HepG2 (cell line): ENCODE measurements around the gene LRRC8D. TPM values are rescaled to one million over a fixed set of nuclear protein-coding genes. Genes with fewer than 3 reads are reported as not detected.

Experiments
- ATAC-seq: fragments of 200-7000 bp; cut with Tn5 transposase; 3 replicates; pipeline ENCODE4 v1.9.1; 2020; ENCODE audit warnings: mild to moderate bottlenecking, moderate library complexity
- Bru-seq: library from RNA; stranded (reverse); fragments of 400-500 nt; gene quantifications from one replicate; lab custom pipeline; 2021; lab: Mats Ljungman, UMichigan
- BruChase-seq, 2 experiments: library from RNA; stranded (reverse); fragments of 400-500 nt; gene quantifications; one replicate each; lab custom pipeline; 2021; lab: Mats Ljungman, UMichigan
- BruUV-seq: library from RNA; stranded (reverse); fragments of 400-500 nt; replicated peaks from 2 replicates; lab custom pipeline; 2021; lab: Mats Ljungman, UMichigan
- CTCF ChIA-PET: fragments of 300-600 bp; formaldehyde crosslinking; extraction: SDS; loops from one replicate; lab custom pipeline; 2021; ENCODE audit warnings: low total read pairs, inconsistent platforms, low intra/inter-chr PET ratio; lab: Yijun Ruan, JAX
- POLR2A ChIA-PET: fragments of 350-600 bp; sonication (Branson Sonifier 250); formaldehyde crosslinking; loops from one replicate; lab custom pipeline; 2020; ENCODE audit warnings: antibody characterized with exemption, inconsistent platforms; lab: Yijun Ruan, JAX
- DNase-seq: peaks from one replicate; pipeline ENCODE4 v3.0.0-alpha.2; 2015; ENCODE audit warnings: low spot score
- FAIRE-seq: peaks from 3 replicates; lab custom pipeline; 2011; peaks lifted over from hg19 to GRCh38; lab: Jason Lieb, UNC
- H2AFZ ChIP-seq: one replicate; pipeline ENCODE4 v1.6.1; 2011; ENCODE audit warnings: low read length, inconsistent platforms
- H3K27ac ChIP-seq: fragments of 300-600 bp; 3 replicates; pipeline ENCODE4 v1.8.0; 2011; ENCODE audit warnings: mixed run types, mild to moderate bottlenecking, mixed read lengths, low read length, inconsistent platforms; ENCODE audit not compliant: insufficient read depth; ENCODE audit errors: extremely low read length
- H3K27me3 ChIP-seq, 2 experiments: fragments of 200-600 bp in 1 of 2; 2 replicates in 1 of 2; 3 replicates in 1 of 2; pipeline versions ENCODE4 v1.6.0 to v1.8.0; 2011; ENCODE audit warnings: low read length in 2 of 2, mild to moderate bottlenecking in 2 of 2, moderate library complexity in 2 of 2, inconsistent platforms in 1 of 2; ENCODE audit not compliant: insufficient read depth in 2 of 2, control insufficient read depth in 1 of 2
- H3K36me3 ChIP-seq, 2 experiments: fragments of 200-600 bp in 1 of 2; replicated peaks in 1 of 2; 2 replicates in 1 of 2; 3 replicates in 1 of 2; pipeline versions ENCODE4 v1.5.1 to v1.8.0; 2011; ENCODE audit warnings: low read length in 2 of 2, inconsistent platforms in 1 of 2; ENCODE audit not compliant: insufficient read depth in 2 of 2, control insufficient read depth in 1 of 2
- H3K4me1 ChIP-seq: 2 replicates; pipeline ENCODE4 v1.5.1; 2012; ENCODE audit warnings: low read length, inconsistent platforms; ENCODE audit not compliant: insufficient read depth
- H3K4me2 ChIP-seq: 2 replicates; pipeline ENCODE4 v1.6.0; 2011; ENCODE audit warnings: low read depth, low read length, inconsistent platforms
- H3K4me3 ChIP-seq, 3 experiments: fragments of 200-600 bp in 1 of 3; sonication (generic), shearing (Covaris generic) in 1 of 3; replicated peaks in 1 of 3; 2 replicates each; pipeline ENCODE4 v1.5.1; 2011 to 2016; ENCODE audit warnings: low read length in 3 of 3, inconsistent platforms in 2 of 3, low read depth in 2 of 3, mild to moderate bottlenecking in 2 of 3, control low read depth in 1 of 3, mixed read lengths in 1 of 3; ENCODE audit not compliant: insufficient read depth in 1 of 3
- H3K79me2 ChIP-seq: one replicate; pipeline ENCODE4 v1.6.1; 2011; ENCODE audit warnings: low read length, inconsistent platforms; ENCODE audit not compliant: insufficient read depth
- H3K9ac ChIP-seq: 2 replicates; pipeline ENCODE4 v1.6.0; 2011; ENCODE audit warnings: mild to moderate bottlenecking, low read depth, low read length, inconsistent platforms; ENCODE audit not compliant: insufficient read depth
- H3K9me3 ChIP-seq: 2 replicates; pipeline ENCODE4 v1.5.1; 2012; ENCODE audit warnings: mild to moderate bottlenecking, low read length
- H4K20me1 ChIP-seq: 2 replicates; pipeline ENCODE4 v1.6.0; 2011; ENCODE audit warnings: inconsistent platforms, mild to moderate bottlenecking, low read length, moderate library complexity; ENCODE audit not compliant: insufficient read depth
- ARHGAP35 ChIP-seq: sonication (generic); formaldehyde crosslinking; IDR thresholded peaks from 2 replicates; pipeline ENCODE4 v1.9.0; 2022; ENCODE audit warnings: mild to moderate bottlenecking, inconsistent platforms, moderate library complexity, missing genetic modification reagents, borderline replicate concordance
- FOXA3 ChIP-seq: IDR thresholded peaks from 2 replicates; pipeline ENCODE4 v1.6.1; 2016; ENCODE audit warnings: missing genetic modification reagents, missing compliant biosample characterization
- HINFP ChIP-seq: sonication (generic); formaldehyde crosslinking; IDR thresholded peaks from 2 replicates; pipeline ENCODE4 v1.4.0; 2020; ENCODE audit warnings: low read depth, mild to moderate bottlenecking, missing genetic modification reagents
- MTERF4 ChIP-seq: sonication (generic); formaldehyde crosslinking; IDR thresholded peaks from 2 replicates; pipeline ENCODE4 v1.8.0; 2023; ENCODE audit warnings: mild to moderate bottlenecking, missing genetic modification reagents
- NRL ChIP-seq: sonication (generic); formaldehyde crosslinking; IDR thresholded peaks from 2 replicates; pipeline ENCODE4 v1.5.0; 2020; ENCODE audit warnings: missing genetic modification reagents, mild to moderate bottlenecking, moderate library complexity, borderline replicate concordance
- ONECUT2 ChIP-seq: sonication (generic); formaldehyde crosslinking; IDR thresholded peaks from 2 replicates; pipeline ENCODE4 v1.4.0; 2020; ENCODE audit warnings: missing genetic modification reagents
- REPIN1 ChIP-seq: sonication (generic); formaldehyde crosslinking; IDR thresholded peaks from 2 replicates; pipeline ENCODE4 v1.8.0; 2022; ENCODE audit warnings: missing genetic modification reagents, low read depth, mild to moderate bottlenecking, borderline replicate concordance
- ZBTB33 ChIP-seq: sonication (generic); formaldehyde crosslinking; IDR thresholded peaks from 2 replicates; pipeline ENCODE4 v1.4.0; 2020; ENCODE audit warnings: missing genetic modification reagents
- ZNF543 ChIP-seq: sonication (generic); formaldehyde crosslinking; IDR thresholded peaks from 2 replicates; pipeline ENCODE4 v1.4.0; 2020; ENCODE audit warnings: mild to moderate bottlenecking, missing genetic modification reagents
- ZNF749 ChIP-seq: sonication (generic); formaldehyde crosslinking; IDR thresholded peaks from 2 replicates; pipeline ENCODE4 v1.8.0; 2022; ENCODE audit warnings: mild to moderate bottlenecking, missing genetic modification reagents, moderate library complexity, borderline replicate concordance
- WGBS: methylation state at CpG from one replicate; pipeline ENCODE4 v1.1.6; 2017; ENCODE audit warnings: low lambda C conversion rate; 5-methylcytosine and 5-hydroxymethylcytosine counted together
- in situ Hi-C: cut with HindIII; loops from 2 replicates; pipeline ENCODE4 v1.10.0; 2017; ENCODE audit warnings: low pct_unique_long_range_greater_than_20kb; ENCODE audit not compliant: extremely low pct_ligation_motif_present
- intact Hi-C: fragments of 100-400 bp; cut with micrococcal nuclease; formaldehyde crosslinking; loops from one replicate; pipeline ENCODE4 v1.10.0; 2022; ENCODE audit not compliant: unreplicated experiment
- long read RNA-seq, 2 experiments: library from RNA in 1 of 2; library from polyadenylated mRNA in 1 of 2; stranded (forward) in 1 of 2; unstranded in 1 of 2; transcript quantifications; one replicate each; pipeline ENCODE4 v2.0.0, GENCODE V29; 2019 to 2022
- polyA minus RNA-seq, 3 experiments: library from RNA; depleted of rRNA, polyadenylated mRNA; stranded (reverse); fragments of >200 nt; gene quantifications; 2 replicates each; pipeline ENCODE4 v1.2.3, GENCODE V29; 2011; ENCODE audit warnings: low replicate concordance in 1 of 3
- polyA plus RNA-seq, 8 experiments: library from polyadenylated mRNA; depleted of rRNA in 3 of 8; stranded (reverse) in 7 of 8; unstranded in 1 of 8; fragments of >200 nt; fragmentation: Illumina TruSeq in 4 of 8; extraction: Trizol in 4 of 8; gene quantifications; 2 replicates each; pipeline versions ENCODE4 v1.2.1 to v1.2.3, GENCODE V29; 2011 to 2016; ENCODE audit warnings: low read depth in 4 of 8, missing spikeins in 1 of 8, mixed read lengths in 1 of 8; ENCODE audit not compliant: insufficient read depth in 1 of 8
- total RNA-seq, 5 experiments: library from RNA; depleted of rRNA; stranded (reverse); fragments of >200 nt; fragmentation: Illumina TruSeq; extraction: Trizol; gene quantifications; 2 replicates each; pipeline ENCODE4 v1.2.3, GENCODE V29; 2016; ENCODE audit warnings: low read depth in 1 of 5

LRRC8D gene
- total RNA-seq (2016; rRNA removed; fragmentation: Illumina TruSeq; extraction: Trizol) (44.6 and 45.5 TPM in 2 replicates), polyA plus RNA-seq (2011; rRNA removed) (29.9 and 30.0 TPM in 2 replicates), polyA minus RNA-seq (2011; rRNA and poly(A)+ RNA removed; ENCODE audit: low replicate concordance) (65.8 and 107 TPM in 2 replicates), Bru-seq, nascent RNA (percentile 94 among the genes with signal in this experiment), BruChase-seq, experiment 1, labeled RNA remaining after a 6-hour chase (percentile 98 among the genes with signal in this experiment), BruChase-seq, experiment 2, labeled RNA remaining after a 2-hour chase (percentile 98 among the genes with signal in this experiment)
- total RNA-seq (2016; cell fraction: cytosol; rRNA removed; fragmentation: Illumina TruSeq; extraction: Trizol; ENCODE audit: low read depth) = 8.5 and 9.3 TPM in 2 replicates
- total RNA-seq (2016; cell fraction: insoluble cytoplasmic fraction; rRNA removed; fragmentation: Illumina TruSeq; extraction: Trizol) = 43.8 and 46.2 TPM in 2 replicates
- total RNA-seq (2016; cell fraction: membrane; rRNA removed; fragmentation: Illumina TruSeq; extraction: Trizol) = 33.3 and 37.9 TPM in 2 replicates
- total RNA-seq (2016; cell fraction: nucleus; rRNA removed; fragmentation: Illumina TruSeq; extraction: Trizol) = 43.7 and 45.6 TPM in 2 replicates
- 27.1 and 30.0 TPM in 2 replicates for polyA plus RNA-seq (2011; cell fraction: cytosol; rRNA removed)
- 29.5 and 30.7 TPM in 2 replicates for polyA plus RNA-seq (2011; cell fraction: nucleus; rRNA removed)
- 26.8 and 28.6 TPM in 2 replicates for polyA plus RNA-seq (2012)
- 5.8 and 5.9 TPM in 2 replicates for polyA plus RNA-seq (2016; cell fraction: cytosol; fragmentation: Illumina TruSeq; extraction: Trizol; ENCODE audit: low read depth)
- 47.0 and 48.7 TPM in 2 replicates for polyA plus RNA-seq (2016; cell fraction: insoluble cytoplasmic fraction; fragmentation: Illumina TruSeq; extraction: Trizol; ENCODE audit: low read depth)
- polyA plus RNA-seq (2016; cell fraction: membrane; fragmentation: Illumina TruSeq; extraction: Trizol; ENCODE audit: low read depth) = 20.5 and 21.4 TPM in 2 replicates
- 53.9 and 57.1 TPM in 2 replicates for polyA plus RNA-seq (2016; cell fraction: nucleus; fragmentation: Illumina TruSeq; extraction: Trizol; ENCODE audit: insufficient read depth, low read depth)
- polyA minus RNA-seq (2011; cell fraction: cytosol; rRNA and poly(A)+ RNA removed) = 26.6 and 33.6 TPM in 2 replicates
- 44.2 and 52.0 TPM in 2 replicates for polyA minus RNA-seq (2011; cell fraction: nucleus; rRNA and poly(A)+ RNA removed)
- long read RNA-seq, experiment 1, transcript LRRC8D-202 (3 exons, 3,345 nt) = minor isoform, 5 of 22 reads
- long read RNA-seq, experiment 1, transcript LRRC8D-201 (3 exons, 3,950 nt) = major isoform, 9 of 22 reads
- long read RNA-seq, experiment 1, partial matches to known transcripts = 3 of 22 reads
- long read RNA-seq, experiment 1, other reads (novel, unspliced or antisense) = 2 of 22 reads
- long read RNA-seq, experiment 2, transcript LRRC8D-201 (3 exons, 3,950 nt) = major isoform, 28 of 116 reads
- long read RNA-seq, experiment 2, transcript LRRC8D-202 (3 exons, 3,345 nt) = minor isoform, 6 of 116 reads
- long read RNA-seq, experiment 2, transcript LRRC8D-206 (2 exons, 922 nt) = minor isoform, 10 of 116 reads
- long read RNA-seq, experiment 2, partial matches to known transcripts = 1 of 116 reads
- long read RNA-seq, experiment 2, other reads (novel, unspliced or antisense) = 70 of 116 reads

- ChIA-PET POLR2A (interaction anchor here (0.5 to 8.5 kb wide), 12 partner anchors 9 to 174 kb away, joined by 3 to 115 read pairs (median 8); partner anchors contain the start of gene ZNF326), CTCF (no interaction called here)
- under 1% methylated on average over 18 of the region's 82 CpGs for WGBS
- Histone ChIP-seq H4K20me1 (no peaks in the 10 kb centered on the region), H3K4me1 (peaks cover 56% of the 10 kb centered on the region), H3K27me3 (no peaks in the 10 kb centered on the region; a peak in 1 of 5 replicates), H3K4me3 (peak within 1 kb of the TSS; percentile 84 to 89 (median 86)), H3K9me3 (no peaks in the 10 kb centered on the region), H3K4me2 (peak within 1 kb of the TSS; percentile 94), H3K79me2 (peaks cover 55% of the 10 kb centered on the region), H3K36me3 (no peaks in the 10 kb centered on the region), H2AFZ (no peak within 1 kb of the TSS), H3K27ac (peak within 1 kb of the TSS; percentile 97), H3K9ac (peak within 1 kb of the TSS; percentile 92)
- peak; percentile 23 for FAIRE-seq
- DNase-seq = peak; percentile 79
- BruUV-seq = TSS peak; percentile 67
- peak; percentile 96 for ATAC-seq
- intact Hi-C loops (loop anchor here (1.0 to 5.0 kb wide), 5 partner anchors 16 to 167 kb away; no protein-coding TSS in a partner anchor), in situ Hi-C loops (no loop called here)
- TF ChIP-seq MTERF4 (CRISPR knock-in tag) (peak; percentile 67; the same call in 1 of the 2 replicates), ZBTB33 (CRISPR knock-in tag) (no peak), ARHGAP35 (CRISPR knock-in tag) (no peak), HINFP (CRISPR knock-in tag) (no peak), FOXA3 (CRISPR knock-in tag) (peak; percentile 21; the same call in 1 of the 2 replicates), NRL (CRISPR knock-in tag) (peak; percentile 85), ZNF543 (CRISPR knock-in tag) (0 out of 2 replicates have a peak, but pooled peaks have one; percentile 5), ZNF749 (CRISPR knock-in tag) (no peak), REPIN1 (CRISPR knock-in tag) (peak; percentile 61; the same call in 1 of the 2 replicates), ONECUT2 (CRISPR knock-in tag) (no peak)
Observed at GRCh38 chr1:89820422-89821321, at the start of gene LRRC8D. LRRC8D (plus strand) TSS chr1:89821032; CDS start chr1:89933069, 112,037 bp downstream.
